GM21423 (cell line): ENCODE data around the gene PRKAG1.

ENCODE experiments used
- ATAC-seq: cut with Tn5 transposase; IDR thresholded peaks from one replicate; pipeline ENCODE4 v1.9.1; 2021; ENCODE audit warnings: mild to moderate bottlenecking, moderate library complexity; ENCODE audit not compliant: unreplicated experiment

Gene PRKAG1

GRCh38 chr12:49032679-49033447 lies 14.3 kb upstream of the PRKAG1 start:
- ATAC-seq, result no peak

GRCh38 chr12:49032276-49032675 lies 13.7 kb upstream of the PRKAG1 start:
- no peak for ATAC-seq

- no peak for ATAC-seq
These were observed 13.1 kb upstream of the PRKAG1 start for GRCh38 chr12:49031573-49032161.

- ATAC-seq, result no peak
These were observed 12.4 kb upstream of the PRKAG1 start for GRCh38 chr12:49030714-49031572.

- no peak for ATAC-seq
These were observed 11.5 kb upstream of the PRKAG1 start for GRCh38 chr12:49030119-49030518.

GRCh38 chr12:49028666-49029275 lies 10.2 kb upstream of the PRKAG1 start:
- no peak for ATAC-seq

GRCh38 chr12:49027846-49028555 lies 9.4 kb upstream of the PRKAG1 start:
- ATAC-seq, result no peak

GRCh38 chr12:49026678-49027480 lies 8.3 kb upstream of the PRKAG1 start:
- no peak for ATAC-seq

- ATAC-seq, result no peak
These were observed 7.5 kb upstream of the PRKAG1 start for GRCh38 chr12:49026101-49026500.

GRCh38 chr12:49025463-49025862 lies 6.9 kb upstream of the PRKAG1 start:
- no peak for ATAC-seq

GRCh38 chr12:49024543-49024942 lies 6.0 kb upstream of the PRKAG1 start:
- no peak for ATAC-seq

- ATAC-seq, result no peak
These were observed 5.2 kb upstream of the PRKAG1 start for GRCh38 chr12:49023812-49024211.

GRCh38 chr12:49022558-49023178 lies 4.1 kb upstream of the PRKAG1 start:
- no peak for ATAC-seq

GRCh38 chr12:49021292-49021915 lies 2.8 kb upstream of the PRKAG1 start:
- no peak for ATAC-seq

GRCh38 chr12:49020441-49020840 lies 1.9 kb upstream of the PRKAG1 start:
- ATAC-seq, result no peak

- ATAC-seq, result no peak
These were observed 1.1 kb upstream of the PRKAG1 start for GRCh38 chr12:49019443-49020324.

GRCh38 chr12:49019120-49019430 lies 499 bp upstream of the PRKAG1 start:
- ATAC-seq, result peak; percentile 24

GRCh38 chr12:49017891-49018260 lies 700 bp downstream of the PRKAG1 start:
- ATAC-seq, result no peak
